ENCODE results near the gene CUL9. TPM values are rescaled to one million over a fixed set of nuclear protein-coding genes. Genes with fewer than 3 reads are reported as not detected.
A peak's percentile ranks its signal among the peaks of the same experiment; 100 is the strongest.

Gene CUL9
- total and polyA plus RNA-seq, 8 donors, result 11.3 to 99.3 (median 15.1) TPM

GRCh38 chr6:43147691-43148477, 34.1 kb upstream of the CUL9 start:
- H3K4me1 ChIP-seq, result peaks cover 0 to 13% (median 13%) of the 10 kb centered on the region in 3 donors
- no peaks in the 10 kb centered on the region for H3K9me3 ChIP-seq
- no peak for ATAC-seq
- intact Hi-C loops (cut with DNase I), result loop anchor here in 1 of 3 donors (10.0 kb wide), 1 partner anchor 243 kb away; no protein-coding TSS in a partner anchor
- no peak for FAIRE-seq
- no peak overlapping the region for H3K4me3 ChIP-seq
- no peak for DNase-seq
- no peaks in the 10 kb centered on the region for H3K36me3 ChIP-seq
- 90 to 97% methylated on average over 6 of the region's 6 CpGs for WGBS, 2 donors
- H3K27me3 ChIP-seq, result no peaks in the 10 kb centered on the region
- no peak overlapping the region for H3K27ac ChIP-seq
- TF ChIP-seq, protein P1, sequence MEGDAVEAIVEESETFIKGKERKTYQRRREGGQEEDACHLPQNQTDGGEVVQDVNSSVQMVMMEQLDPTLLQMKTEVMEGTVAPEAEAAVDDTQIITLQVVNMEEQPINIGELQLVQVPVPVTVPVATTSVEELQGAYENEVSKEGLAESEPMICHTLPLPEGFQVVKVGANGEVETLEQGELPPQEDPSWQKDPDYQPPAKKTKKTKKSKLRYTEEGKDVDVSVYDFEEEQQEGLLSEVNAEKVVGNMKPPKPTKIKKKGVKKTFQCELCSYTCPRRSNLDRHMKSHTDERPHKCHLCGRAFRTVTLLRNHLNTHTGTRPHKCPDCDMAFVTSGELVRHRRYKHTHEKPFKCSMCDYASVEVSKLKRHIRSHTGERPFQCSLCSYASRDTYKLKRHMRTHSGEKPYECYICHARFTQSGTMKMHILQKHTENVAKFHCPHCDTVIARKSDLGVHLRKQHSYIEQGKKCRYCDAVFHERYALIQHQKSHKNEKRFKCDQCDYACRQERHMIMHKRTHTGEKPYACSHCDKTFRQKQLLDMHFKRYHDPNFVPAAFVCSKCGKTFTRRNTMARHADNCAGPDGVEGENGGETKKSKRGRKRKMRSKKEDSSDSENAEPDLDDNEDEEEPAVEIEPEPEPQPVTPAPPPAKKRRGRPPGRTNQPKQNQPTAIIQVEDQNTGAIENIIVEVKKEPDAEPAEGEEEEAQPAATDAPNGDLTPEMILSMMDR (IDR thresholded peaks at IDR 0.05), result no peak

DNA sequence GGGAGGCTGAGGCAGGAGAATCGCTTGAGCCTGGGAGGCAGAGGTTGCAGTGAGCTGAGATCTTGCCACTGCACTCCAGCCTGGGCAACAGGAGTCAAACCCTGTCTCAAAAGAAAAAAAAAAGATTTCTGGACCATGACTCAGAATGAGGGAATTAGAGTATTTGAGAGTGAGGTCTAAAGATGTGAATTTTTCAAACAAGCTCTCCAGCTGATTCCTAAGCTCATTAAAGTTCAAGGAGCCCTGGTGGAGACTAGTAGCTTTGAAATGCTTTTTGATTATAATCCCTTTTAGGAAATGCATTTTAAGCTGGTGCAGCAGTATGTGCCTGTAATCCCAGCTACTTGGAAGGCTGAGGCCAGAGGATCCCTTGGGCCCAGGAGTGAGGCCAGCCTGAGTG, 32.7 kb upstream of the CUL9 start:
- WGBS, 2 donors, result 93 to 99% methylated on average over 1 of the region's 1 CpG
- Histone ChIP-seq H3K27ac (no peak overlapping the region), H3K36me3 (no peaks in the 10 kb centered on the region), H3K9me3 (no peaks in the 10 kb centered on the region), H3K4me3 (no peak overlapping the region), H3K4me1 (peaks cover 0 to 13% (median 7%) of the 10 kb centered on the region in 3 donors), H3K27me3 (no peaks in the 10 kb centered on the region)
- DNase-seq (no peak), FAIRE-seq (no peak), ATAC-seq (no peak)
- TF ChIP-seq, protein P1 (IDR thresholded peaks at IDR 0.05), result no peak
- intact Hi-C loops (cut with DNase I), result loop anchor here in 1 of 3 donors (10.0 kb wide), 1 partner anchor 244 kb away; no protein-coding TSS in a partner anchor

- Histone ChIP-seq H3K9me3 (no peaks in the 10 kb centered on the region), H3K27ac (peak overlapping the region in 3 of 4 donors; percentile 2 to 47 (median 40)), H3K4me1 (peaks cover 0 to 13% (median 7%) of the 10 kb centered on the region in 3 donors), H3K27me3 (no peaks in the 10 kb centered on the region), H3K36me3 (no peaks in the 10 kb centered on the region), H3K4me3 (no peak overlapping the region)
- ATAC-seq (peak; percentile 93 to 97 (median 94)), DNase-seq (peak in 4 of 6 donors; percentile 52 to 81 (median 72)), FAIRE-seq (no peak)
- TF ChIP-seq, protein P1 (IDR thresholded peaks at IDR 0.05), result no peak
- intact Hi-C loops (cut with DNase I), result no loop called here
- WGBS, 2 donors, result 9 to 11% methylated on average over 7 of the region's 7 CpGs
These were observed 31.8 kb upstream of the CUL9 start for GRCh38 chr6:43150051-43150751.

GRCh38 chr6:43159599-43159998, 22.4 kb upstream of the CUL9 start:
- H3K9me3 ChIP-seq, result no peaks in the 10 kb centered on the region
- DNase-seq, result no peak
- no peak overlapping the region for H3K27ac ChIP-seq
- H3K4me1 ChIP-seq, result no peaks in the 10 kb centered on the region
- peaks cover 0 to 4% (median 0%) of the 10 kb centered on the region in 3 donors for H3K36me3 ChIP-seq
- H3K27me3 ChIP-seq, result no peaks in the 10 kb centered on the region
- intact Hi-C loops (cut with DNase I), result no loop called here
- ATAC-seq, result no peak
- no peak overlapping the region for H3K4me3 ChIP-seq
- 93 to 95% methylated on average over 11 of the region's 11 CpGs for WGBS, 2 donors
- TF ChIP-seq, protein P1 (IDR thresholded peaks at IDR 0.05), result no peak
- no peak for FAIRE-seq
